HG02885 (cell line): Measurements from ENCODE around the gene IKBIP.
"Not testable (repeated sequence)": the region's sequence is repeated elsewhere in the genome, so short reads cannot be mapped to it uniquely, and the experiment has no call there.

Experiments used
- ATAC-seq: cut with Tn5 transposase; IDR thresholded peaks from one replicate; pipeline ENCODE4 v1.9.1; 2021; ENCODE audit warnings: mild to moderate bottlenecking; ENCODE audit not compliant: unreplicated experiment, poor library complexity

The IKBIP gene, protein sequence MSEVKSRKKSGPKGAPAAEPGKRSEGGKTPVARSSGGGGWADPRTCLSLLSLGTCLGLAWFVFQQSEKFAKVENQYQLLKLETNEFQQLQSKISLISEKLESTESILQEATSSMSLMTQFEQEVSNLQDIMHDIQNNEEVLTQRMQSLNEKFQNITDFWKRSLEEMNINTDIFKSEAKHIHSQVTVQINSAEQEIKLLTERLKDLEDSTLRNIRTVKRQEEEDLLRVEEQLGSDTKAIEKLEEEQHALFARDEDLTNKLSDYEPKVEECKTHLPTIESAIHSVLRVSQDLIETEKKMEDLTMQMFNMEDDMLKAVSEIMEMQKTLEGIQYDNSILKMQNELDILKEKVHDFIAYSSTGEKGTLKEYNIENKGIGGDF

DNA sequence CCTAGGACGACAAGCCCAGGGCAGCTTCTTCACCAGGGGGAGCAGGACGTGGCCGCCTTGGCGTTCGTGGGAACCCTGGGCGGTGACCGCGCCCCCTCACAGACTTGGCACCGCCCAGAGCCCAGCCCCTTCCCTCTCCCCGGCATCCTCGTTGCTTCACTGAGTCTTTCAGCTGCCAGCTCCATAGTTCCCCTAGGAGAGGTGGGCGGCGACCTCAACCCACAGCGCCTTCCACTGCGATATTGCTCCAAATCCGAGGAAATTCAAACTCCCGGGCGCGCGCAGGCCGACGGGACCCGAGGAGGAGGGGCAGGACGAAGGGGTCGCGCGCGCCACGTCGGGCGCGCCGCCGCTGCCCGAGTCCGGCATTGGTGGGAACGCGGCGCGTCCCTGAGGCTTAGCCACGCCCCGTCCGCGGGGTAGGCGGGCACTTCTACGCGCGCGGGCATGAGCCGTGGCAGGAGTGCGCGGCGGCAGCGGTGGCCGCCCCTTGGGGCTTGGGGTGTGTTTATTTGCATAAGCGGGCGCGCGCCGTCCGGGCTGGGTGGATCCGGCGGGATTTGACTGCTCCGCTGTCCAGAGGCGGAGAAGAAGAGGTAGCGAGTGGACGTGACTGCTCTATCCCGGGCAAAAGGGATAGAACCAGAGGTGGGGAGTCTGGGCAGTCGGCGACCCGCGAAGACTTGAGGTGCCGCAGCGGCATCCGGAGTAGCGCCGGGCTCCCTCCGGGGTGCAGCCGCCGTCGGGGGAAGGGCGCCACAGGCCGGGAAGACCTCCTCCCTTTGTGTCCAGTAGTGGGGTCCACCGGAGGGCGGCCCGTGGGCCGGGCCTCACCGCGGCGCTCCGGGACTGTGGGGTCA is at the start of gene IKBIP, which contains the start of gene APAF1:
Gene IKBIP, minus strand, starts transcription at position 77 of the 860 bp plus-strand sequence. CDS start 87 bp downstream, outside the sequence.
Gene APAF1, plus strand, starts transcription at position 579 of the 860 bp plus-strand sequence. CDS start 3,070 bp downstream, outside the sequence.
- peak; percentile 86 for ATAC-seq

DNA sequence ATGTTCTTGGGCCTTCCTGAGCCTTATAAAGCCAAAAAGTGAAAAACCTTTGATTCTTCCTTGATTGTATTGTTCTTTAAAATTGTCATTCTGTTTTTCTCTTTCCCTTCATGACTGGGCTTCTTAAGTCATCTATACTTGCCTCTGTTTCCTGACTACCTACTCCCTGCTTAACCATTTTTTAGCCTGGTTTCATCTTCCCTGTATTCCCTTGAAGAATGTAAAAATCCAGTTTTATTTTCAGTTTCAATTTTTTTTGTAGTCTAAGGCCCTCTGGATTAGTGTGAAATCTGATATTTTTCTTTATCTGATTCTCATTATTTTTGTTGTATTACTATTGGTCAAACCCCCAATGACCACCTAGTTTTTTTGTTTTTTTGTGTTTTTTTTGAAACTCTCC is 46.8 kb upstream of the IKBIP start:
- ATAC-seq, result no peak

DNA sequence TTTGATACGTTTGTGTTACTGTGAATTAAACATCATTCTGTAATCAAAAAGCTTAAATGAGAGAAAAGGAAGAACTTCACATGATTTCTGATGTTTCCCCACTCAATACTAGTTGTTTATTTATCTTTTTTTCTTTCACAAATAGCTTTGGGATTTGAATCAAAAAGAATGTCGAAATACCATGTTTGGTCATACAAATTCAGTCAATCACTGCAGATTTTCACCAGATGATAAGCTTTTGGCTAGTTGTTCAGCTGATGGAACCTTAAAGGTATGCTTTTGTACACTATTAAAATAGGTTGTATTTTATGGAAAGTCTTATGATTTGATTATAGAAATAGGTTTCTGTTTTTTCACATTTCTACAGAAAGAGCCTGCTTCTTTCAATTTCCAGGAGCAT is 42.0 kb upstream of the IKBIP start:
- no peak for ATAC-seq

DNA sequence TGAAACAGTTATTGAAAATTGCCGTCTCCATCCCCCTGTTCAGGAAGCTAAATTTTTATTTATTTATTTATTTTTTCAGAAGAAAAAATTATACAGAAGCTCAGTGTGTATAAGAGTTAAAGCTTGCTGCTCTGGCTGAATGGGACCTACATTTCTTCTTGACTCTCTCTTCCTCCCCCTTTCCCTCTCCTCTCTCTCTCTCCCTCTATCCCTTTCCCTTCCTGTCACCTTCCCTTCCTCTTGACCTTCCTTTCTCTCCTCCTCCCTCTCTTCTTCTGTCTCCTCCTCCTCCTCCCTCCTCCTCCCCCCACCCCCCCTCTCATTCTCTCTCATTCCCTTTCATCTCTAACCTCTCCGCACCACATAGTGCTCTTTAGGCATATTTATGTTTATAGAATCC is 39.6 kb upstream of the IKBIP start:
- ATAC-seq, result no peak

DNA sequence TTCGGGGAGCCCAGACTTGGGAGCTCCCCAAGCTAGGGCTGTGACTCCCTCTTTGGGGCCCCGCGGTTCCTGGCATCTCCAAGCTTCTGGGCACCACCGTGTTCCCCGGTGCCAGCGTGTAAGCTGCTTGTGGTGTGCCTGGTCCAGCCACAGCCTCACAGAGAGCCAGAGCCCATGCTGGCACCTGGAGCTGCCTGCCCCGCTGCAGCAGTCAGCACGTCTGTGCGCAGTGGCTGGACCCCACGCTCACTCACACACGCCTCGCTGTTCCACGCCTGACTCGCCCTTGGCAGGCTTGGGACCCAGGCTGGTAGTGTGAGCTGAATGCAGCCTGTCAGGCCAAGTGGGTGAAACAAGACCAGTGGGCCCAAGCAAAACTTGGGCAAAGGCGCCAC is 35.0 kb upstream of the IKBIP start:
- ATAC-seq, result no peak

DNA sequence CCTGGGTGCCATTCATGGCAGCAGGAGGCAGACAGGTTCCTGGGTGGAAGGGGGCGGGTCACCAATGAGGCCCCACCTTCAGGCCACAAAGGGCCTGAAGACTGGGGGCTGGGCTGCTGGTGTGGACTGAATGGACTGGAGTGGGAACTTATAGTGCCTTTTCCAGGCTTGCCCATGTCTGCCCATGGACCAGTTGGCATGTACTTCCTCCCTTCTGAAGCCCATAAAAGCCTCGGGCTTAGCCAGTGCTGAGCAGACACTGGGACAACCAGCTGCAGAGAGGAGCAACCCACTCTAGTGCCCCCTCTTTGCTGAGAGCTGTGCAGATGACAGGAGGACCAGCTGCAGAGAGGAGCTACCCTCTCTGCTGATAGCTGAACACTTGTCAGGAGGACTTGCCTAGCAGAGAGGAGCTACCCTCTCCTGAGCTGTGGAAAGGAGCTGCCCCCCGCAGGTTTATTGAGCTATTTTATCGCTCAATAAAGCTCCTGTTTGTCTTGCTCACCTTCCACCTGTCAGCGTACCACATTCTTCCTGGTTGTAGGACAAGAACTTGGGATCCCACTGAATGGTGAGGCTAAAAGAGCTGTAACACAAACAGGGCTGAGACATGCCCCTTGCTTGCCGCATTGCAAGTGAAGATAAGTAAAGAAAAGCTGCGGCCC is 34.5 kb upstream of the IKBIP start:
- ATAC-seq, result no peak

DNA sequence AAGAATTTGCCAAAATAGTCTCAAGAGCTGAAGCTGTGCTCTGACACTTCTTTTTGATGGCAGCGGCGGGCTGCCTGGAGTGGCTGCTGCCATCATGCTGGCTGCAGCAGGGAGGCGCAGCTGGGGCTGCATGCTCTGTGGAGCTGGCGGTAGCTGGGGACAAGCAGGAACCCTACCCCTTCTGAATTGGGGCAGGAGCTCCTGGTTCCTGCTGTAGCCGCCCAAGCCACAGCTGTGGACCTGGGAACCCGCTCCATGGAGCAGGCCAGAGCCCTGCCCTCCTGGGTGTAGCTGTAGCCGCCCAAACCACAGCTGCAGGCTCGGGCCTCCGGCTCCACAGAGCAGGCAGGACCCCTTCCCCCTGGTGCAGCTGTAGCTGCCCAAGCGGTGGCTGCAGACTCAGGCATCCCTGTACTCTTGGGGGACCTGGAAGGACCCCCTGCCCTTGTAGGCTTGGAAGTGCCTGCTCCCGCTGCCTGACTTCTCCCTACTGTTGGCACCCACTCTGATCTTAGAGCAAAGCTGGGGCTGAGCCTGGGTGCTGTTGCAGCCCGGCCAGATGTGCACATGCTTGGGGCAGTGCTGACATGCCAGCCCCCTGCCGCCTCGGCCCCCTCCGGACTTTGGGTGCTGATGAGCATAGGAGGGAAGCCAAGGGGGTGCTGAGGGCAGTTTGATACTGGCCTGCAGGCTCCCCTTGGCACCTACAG is 33.8 kb upstream of the IKBIP start:
- ATAC-seq, result no peak

DNA sequence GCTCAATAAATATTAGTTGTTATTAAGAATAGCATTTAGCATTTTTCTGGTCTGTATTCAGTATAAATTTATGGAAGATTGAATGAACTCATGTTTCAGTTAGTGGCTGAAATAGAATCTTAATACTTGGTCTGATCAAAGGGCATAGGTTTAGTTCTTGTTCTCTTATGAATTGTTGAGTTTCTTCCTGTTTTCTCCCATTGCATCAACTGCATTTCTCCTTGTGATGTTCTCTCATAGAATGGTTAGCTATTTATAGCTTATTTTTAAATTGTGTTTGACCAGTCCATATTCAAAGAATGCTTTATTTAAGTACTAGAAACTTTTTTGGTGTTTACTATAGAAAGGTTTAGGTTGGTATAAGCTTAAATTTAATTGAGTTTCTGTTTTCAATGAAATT is 30.3 kb upstream of the IKBIP start:
- no peak for ATAC-seq

DNA sequence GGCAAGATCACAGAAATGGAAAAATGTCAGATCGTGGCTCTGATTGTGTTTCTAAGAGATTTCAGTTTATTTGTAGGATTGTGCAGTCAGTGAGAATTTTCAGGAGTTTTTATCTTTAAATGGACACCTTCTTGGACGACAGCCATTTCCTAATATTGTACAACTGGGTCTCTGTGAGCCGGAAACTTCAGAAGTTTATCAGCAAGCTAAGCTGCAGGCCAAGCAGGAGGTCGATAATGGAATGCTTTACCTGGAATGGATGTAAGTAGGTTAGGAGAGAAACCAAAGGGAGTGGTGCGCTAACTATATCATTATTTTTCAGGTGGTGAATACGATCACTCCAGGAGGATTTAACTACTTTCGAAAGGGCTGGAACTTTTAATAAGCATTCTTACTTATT is 26.9 kb upstream of the IKBIP start:
- ATAC-seq, result no peak

DNA sequence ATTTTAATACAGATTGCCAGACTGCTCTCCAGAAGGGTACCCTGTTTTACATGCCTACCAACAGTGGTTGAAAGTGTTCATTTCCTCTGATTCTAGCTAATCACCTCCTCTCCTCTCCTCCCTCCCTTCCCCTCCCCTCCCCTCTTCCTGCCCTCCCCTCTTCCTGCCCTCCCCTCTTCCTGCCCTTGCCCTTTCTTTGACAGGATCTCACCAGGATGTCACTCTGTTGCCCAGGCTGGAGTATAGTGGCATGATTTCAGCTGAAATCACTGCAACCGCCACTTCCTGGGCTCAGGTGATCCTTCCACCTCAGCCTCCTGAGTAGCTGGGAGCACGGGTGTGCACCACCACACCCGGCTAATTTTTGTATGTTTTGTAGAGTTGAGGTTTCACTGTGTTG is 25.2 kb upstream of the IKBIP start:
- no peak for ATAC-seq

DNA sequence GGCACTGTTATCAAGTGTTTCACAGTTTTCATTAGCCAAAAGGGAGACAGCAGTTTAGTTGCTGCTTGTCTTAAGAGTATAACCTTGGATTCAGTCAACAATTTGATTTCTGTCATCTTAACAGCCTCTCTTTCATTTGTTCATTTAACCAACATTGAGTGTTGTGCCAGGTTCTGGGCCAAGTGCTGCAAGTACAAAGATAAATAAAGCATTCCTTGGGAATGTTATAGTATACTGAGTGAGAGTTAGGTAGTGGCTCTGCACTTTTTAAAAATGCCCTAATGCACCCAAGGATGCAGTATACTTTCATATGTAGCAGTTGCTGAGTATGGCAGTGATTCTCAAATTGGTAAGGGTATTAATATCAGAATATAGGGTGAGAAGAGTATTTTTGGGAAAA is 15.9 kb upstream of the IKBIP start:
- no peak for ATAC-seq

DNA sequence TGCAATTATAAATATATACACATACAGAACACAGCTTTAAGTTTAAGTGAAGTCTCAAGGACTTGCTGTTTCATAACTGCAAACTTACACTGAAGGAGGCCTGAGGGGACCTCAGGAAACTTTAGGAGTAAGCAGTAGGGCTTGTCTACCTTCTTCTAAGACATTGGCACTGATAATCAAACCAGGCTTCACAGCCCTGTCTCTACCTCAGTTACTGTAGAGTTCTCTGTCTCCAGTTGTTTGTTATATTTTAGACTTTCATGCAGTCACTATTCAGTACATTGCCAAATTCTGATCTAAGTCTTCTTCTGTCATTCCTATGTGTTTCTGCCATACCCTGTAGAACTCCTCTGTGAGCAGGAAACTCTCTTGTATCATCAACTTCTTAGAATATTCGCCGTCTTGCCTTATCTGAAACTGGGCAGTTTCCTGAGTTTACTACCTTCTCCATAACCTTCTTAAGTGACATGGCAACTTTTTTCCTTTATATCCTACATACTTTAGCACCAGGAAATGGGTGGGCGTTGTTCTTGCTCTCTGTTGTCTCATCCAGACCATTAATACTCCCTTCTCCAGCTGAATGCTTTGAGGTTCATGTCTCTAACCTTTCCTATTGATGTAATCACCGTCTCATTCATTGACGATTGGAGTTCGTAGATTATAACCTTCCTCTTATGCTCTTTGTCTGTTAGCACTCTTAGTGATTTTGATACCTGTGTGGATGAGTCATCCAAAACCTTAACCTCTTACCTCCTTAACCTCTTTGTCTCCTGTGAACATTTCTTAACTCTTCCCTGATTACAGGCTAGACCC is 11.9 kb upstream of the IKBIP start:
- ATAC-seq, result no peak

DNA sequence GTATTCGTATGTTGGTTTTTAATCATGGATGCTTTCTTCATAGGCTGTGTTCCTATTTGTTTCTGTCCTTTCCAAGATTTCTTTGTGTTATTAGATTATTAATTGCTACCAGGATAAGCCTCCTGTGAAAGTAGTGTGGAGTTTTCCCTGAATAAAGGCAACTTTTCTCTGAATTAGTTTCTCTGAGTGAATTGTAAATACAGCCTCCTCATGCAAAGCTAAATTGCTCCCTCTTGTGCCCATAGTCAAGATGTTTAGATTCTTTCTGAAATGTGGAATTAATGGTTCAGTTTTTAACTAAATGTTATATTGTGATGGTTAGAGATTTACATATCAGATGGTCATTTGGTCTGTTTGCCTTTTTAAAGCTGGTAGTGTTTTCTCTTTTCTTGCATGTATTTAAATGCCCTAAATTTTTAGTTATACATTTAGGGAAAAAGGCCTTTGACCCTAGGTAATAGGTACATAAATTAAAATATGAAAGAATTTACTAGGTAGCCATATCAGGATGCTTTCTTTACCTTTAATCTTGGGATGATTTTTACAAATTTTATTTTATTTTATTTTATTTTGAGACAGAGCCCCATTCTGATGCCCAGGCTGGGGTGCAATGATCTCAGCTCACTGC is 9.4 kb upstream of the IKBIP start:
- ATAC-seq, result no peak

DNA sequence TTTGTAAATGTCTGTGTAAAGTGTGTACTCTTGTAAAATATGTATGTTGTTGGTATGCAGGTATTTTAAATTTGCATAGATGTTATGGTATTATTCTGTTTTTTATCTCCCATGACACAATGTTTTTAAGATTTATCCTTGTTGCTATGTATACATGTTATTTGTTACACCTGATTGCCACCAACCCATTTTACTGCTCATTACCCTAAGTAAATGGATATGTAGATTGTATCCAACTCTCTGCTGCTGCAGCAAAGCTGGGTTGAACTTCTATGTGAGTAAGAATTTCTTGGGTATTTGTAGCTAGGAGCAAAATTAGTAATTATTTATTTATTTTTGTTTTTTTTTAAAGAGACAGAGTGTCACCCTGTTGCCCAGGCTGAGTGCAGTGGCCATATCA is 6.7 kb upstream of the IKBIP start:
- ATAC-seq, result no peak

DNA sequence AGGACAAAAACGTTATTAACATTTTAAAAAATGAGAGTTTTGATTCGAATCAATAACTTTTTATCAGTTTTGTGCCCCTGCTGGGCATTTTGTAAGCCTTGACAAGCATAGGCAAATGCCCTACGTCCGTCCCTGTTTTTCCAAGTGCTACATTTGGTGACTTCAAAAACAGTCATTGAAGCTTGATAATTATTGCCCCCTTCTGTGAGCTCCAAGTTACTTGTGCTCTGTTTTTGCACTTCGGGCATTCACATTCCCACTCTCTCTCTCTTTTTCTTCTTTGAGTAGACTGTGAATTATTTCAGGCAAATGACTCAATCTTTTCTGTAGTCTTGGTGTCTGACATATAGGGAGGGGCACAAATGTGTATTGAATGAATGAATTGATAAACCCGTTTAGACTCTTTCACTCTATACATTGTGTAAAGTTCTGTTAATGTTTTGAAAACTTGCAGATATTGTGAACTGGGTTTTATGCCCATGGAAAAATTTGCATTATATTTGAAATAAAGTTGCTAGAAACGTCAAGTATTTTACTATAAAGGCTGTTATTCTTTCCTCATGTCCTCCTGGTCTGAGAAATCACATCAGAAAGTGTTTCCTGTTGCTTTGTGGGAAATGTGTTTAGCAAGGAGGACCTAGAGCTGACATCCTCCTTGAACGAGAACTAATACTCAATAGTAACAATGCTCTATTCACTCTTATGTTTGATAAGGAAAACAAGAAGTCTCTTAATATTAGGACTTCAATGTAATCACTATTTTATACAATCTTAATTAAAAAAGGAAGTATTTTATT is 1.9 kb upstream of the IKBIP start:
- no peak for ATAC-seq

DNA sequence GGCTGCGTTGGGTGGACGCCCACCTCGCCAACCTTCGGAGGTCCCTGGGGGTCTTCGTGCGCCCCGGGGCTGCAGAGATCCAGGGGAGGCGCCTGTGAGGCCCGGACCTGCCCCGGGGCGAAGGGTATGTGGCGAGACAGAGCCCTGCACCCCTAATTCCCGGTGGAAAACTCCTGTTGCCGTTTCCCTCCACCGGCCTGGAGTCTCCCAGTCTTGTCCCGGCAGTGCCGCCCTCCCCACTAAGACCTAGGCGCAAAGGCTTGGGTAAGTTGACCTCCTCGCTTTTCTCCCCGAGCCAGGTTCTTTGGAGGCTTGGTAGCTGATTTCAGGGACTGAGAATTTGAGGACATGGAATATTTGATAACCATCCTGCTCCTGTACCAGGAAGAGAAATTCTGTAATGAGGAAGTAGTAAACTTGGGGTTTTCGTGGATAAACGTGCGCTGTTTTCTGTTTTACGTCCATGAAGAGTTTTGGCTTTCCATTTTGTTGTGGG is 1.0 kb upstream of the IKBIP start:
- no peak for ATAC-seq

DNA sequence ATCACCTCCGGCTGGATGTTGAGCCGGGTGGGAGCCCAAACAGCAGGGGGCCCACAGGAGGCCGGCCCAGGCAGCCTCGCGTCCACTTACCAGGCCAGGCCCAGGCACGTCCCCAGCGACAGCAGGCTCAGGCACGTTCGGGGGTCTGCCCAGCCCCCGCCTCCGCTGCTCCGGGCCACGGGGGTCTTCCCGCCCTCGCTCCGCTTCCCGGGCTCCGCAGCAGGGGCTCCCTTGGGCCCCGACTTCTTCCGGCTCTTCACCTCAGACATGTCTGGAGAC is 216 bp downstream of the IKBIP start:
- peak; percentile 19 for ATAC-seq

DNA sequence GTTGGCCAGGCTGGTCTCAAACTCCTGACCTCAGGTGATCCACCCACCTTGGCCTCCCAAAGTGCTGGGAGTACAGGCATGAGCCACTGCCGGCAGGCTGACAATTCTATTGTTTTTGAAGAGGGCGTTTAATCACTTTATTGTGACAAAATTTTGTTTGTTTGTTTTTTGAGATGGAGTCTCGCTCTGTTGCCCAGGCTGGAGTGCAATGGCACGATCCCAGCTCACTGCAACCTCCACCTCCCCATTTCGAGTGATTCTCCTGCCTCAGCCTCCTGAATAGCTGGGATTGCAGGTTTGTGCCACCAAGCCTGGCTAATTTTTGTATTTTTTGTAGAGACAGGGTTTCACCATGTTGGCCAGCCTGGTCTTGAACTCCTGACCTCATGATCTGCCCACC is 1.8 kb downstream of the IKBIP start:
- ATAC-seq, result not testable (repeated sequence)
